Transverse colon (tissue), 4 donors: Measurements from ENCODE around the gene CACNA1B. TPM values are rescaled to one million over a fixed set of nuclear protein-coding genes. Genes with fewer than 3 reads are reported as not detected.

Experiments
- DNase-seq: peaks from one replicate; pipeline ENCODE4 v3.0.0-alpha.2; 2019
- H3K27ac ChIP-seq, 4 donors: fragments of 200-600 bp; sonication (generic); 2 replicates each; pipeline ENCODE4 v1.5.1; 2016 to 2018; ENCODE audit warnings: inconsistent platforms in 4 of 4
- H3K27me3 ChIP-seq: fragments of 200-600 bp; sonication (generic); 2 replicates; pipeline ENCODE4 v1.5.1; 2017; ENCODE audit warnings: inconsistent platforms
- H3K36me3 ChIP-seq, 4 donors: fragments of 200-600 bp; sonication (generic); 2 replicates each; pipeline ENCODE4 v1.5.1; 2017 to 2019; ENCODE audit warnings: inconsistent platforms in 4 of 4
- H3K4me1 ChIP-seq, 4 donors: fragments of 200-600 bp; sonication (generic); 2 replicates each; pipeline ENCODE4 v1.5.1; 2017 to 2020; ENCODE audit warnings: inconsistent platforms in 4 of 4
- H3K4me3 ChIP-seq, 4 donors: fragments of 200-600 bp; sonication (generic); 1 replicate in 1 of 4; 2 replicates in 3 of 4; pipeline versions ENCODE4 v1.5.1 to v1.6.1; 2017 to 2019; ENCODE audit warnings: inconsistent platforms in 4 of 4
- H3K9me3 ChIP-seq, 2 donors: fragments of 200-600 bp; sonication (generic); 2 replicates each; pipeline ENCODE4 v1.5.1; 2017 to 2019; ENCODE audit warnings: inconsistent platforms in 2 of 2
- CTCF ChIP-seq, 5 experiments: fragments of 200-600 bp in 3 of 5; fragments of 450-650 bp in 2 of 5; sonication (generic) in 3 of 5; IDR thresholded peaks; 1 replicate in 2 of 5; 2 replicates in 3 of 5; pipeline ENCODE4 v1.5.1; 2016 to 2017; ENCODE audit warnings: antibody characterized with exemption in 5 of 5, inconsistent platforms in 3 of 5, mild to moderate bottlenecking in 2 of 5, moderate library complexity in 1 of 5
- EP300 ChIP-seq: sonication (generic); formaldehyde crosslinking; IDR thresholded peaks from one replicate; pipeline ENCODE4 v1.6.1; 2017; ENCODE audit warnings: antibody characterized with exemption, low read depth
- POLR2A ChIP-seq: fragments of 450-650 bp; IDR thresholded peaks from one replicate; pipeline ENCODE4 v1.6.1; 2016; ENCODE audit warnings: antibody characterized with exemption, mild to moderate bottlenecking, moderate library complexity
- POLR2AphosphoS5 ChIP-seq, 3 donors: sonication (generic); formaldehyde crosslinking; IDR thresholded peaks; one replicate each; pipeline ENCODE4 v1.6.1; 2016; ENCODE audit warnings: antibody characterized with exemption in 3 of 3
- WGBS, 2 donors: methylation state at CpG; one replicate each; pipeline ENCODE4 v1.1.5; 2018; ENCODE audit warnings: low coverage in 1 of 2; 5-methylcytosine and 5-hydroxymethylcytosine counted together
- in situ Hi-C, 4 donors: fragments of 200-750 bp; cut with MboI; loops; one replicate each; pipeline versions ENCODE4 v1.15.0 to v1.15.1; 2017; ENCODE audit warnings: low sequenced_read_pairs in 3 of 4, low pct_ligation_motif_present in 1 of 4, low pct_unique_long_range_greater_than_20kb in 1 of 4
- intact Hi-C: fragments of 100-400 bp; cut with DNase I; formaldehyde crosslinking; loops from one replicate; pipeline ENCODE4 v1.15.1; 2023; ENCODE audit warnings: low total_unique reads
- total RNA-seq, 4 donors: library from RNA; depleted of rRNA; stranded (reverse); fragments of >200 nt; gene quantifications; one replicate each; pipeline ENCODE4 v1.1.0, GENCODE V29; 2016

CACNA1B gene
- total RNA-seq, 4 donors from 2014 or later: 0.27 to 0.40 (median 0.35) TPM

GRCh38 chr9:138053321-138053868 lies 175.8 kb downstream of the CACNA1B start:
- H3K27ac ChIP-seq: no peak overlapping the region
- 54 to 59% methylated on average over 4 to 7 of the region's 7 CpGs for WGBS, 2 donors
- H3K27me3 ChIP-seq: peaks cover 8% of the 10 kb centered on the region
- H3K9me3 ChIP-seq: no peaks in the 10 kb centered on the region
- no peak overlapping the region for H3K4me3 ChIP-seq
- intact Hi-C loops: no loop called here
- in situ Hi-C loops: no loop called here
- no peak for TF ChIP-seq POLR2AphosphoS5 (IDR thresholded peaks at IDR 0.05)
- TF ChIP-seq POLR2A: no peak
- no peak for TF ChIP-seq EP300
- TF ChIP-seq CTCF (IDR thresholded peaks at IDR 0.05): no peak
- no peaks in the 10 kb centered on the region for H3K36me3 ChIP-seq
- DNase-seq: no peak
- no peaks in the 10 kb centered on the region for H3K4me1 ChIP-seq

- DNase-seq: no peak
- TF ChIP-seq EP300 (no peak), POLR2A (no peak), CTCF (IDR thresholded peaks at IDR 0.05) (no peak), POLR2AphosphoS5 (IDR thresholded peaks at IDR 0.05) (no peak)
- Histone ChIP-seq H3K4me1 (no peaks in the 10 kb centered on the region), H3K4me3 (no peak overlapping the region), H3K36me3 (no peaks in the 10 kb centered on the region), H3K27ac (no peak overlapping the region), H3K27me3 (peaks cover 8% of the 10 kb centered on the region), H3K9me3 (no peaks in the 10 kb centered on the region)
- in situ Hi-C loops: no loop called here
- intact Hi-C loops: no loop called here
- WGBS, 2 donors: 54 to 73% methylated on average over 3 to 16 of the region's 16 CpGs
Observed at GRCh38 chr9:138053996-138054752, 176.6 kb downstream of the CACNA1B start.

- H3K9me3 ChIP-seq: no peaks in the 10 kb centered on the region
- intact Hi-C loops: no loop called here
- no peak for DNase-seq
- H3K27me3 ChIP-seq: no peaks in the 10 kb centered on the region
- in situ Hi-C loops: no loop called here
- H3K27ac ChIP-seq: no peak overlapping the region
- no peak overlapping the region for H3K4me3 ChIP-seq
- WGBS, 2 donors: 58% methylated on average over 8 of the region's 8 CpGs; no CpG with 5 or more reads in 1 of the 2 donors
- no peaks in the 10 kb centered on the region for H3K36me3 ChIP-seq
- no peak for TF ChIP-seq POLR2A
- no peak for TF ChIP-seq CTCF (IDR thresholded peaks at IDR 0.05)
- TF ChIP-seq POLR2AphosphoS5 (IDR thresholded peaks at IDR 0.05): no peak
- no peaks in the 10 kb centered on the region for H3K4me1 ChIP-seq
Observed at GRCh38 chr9:138057726-138058125, 180.1 kb downstream of the CACNA1B start.

GRCh38 chr9:138058181-138058580 lies 180.6 kb downstream of the CACNA1B start:
- intact Hi-C loops: no loop called here
- TF ChIP-seq POLR2AphosphoS5 (IDR thresholded peaks at IDR 0.05): no peak
- no peak for TF ChIP-seq CTCF (IDR thresholded peaks at IDR 0.05)
- TF ChIP-seq POLR2A: no peak
- no peak for TF ChIP-seq EP300
- H3K27ac ChIP-seq: no peak overlapping the region
- H3K4me3 ChIP-seq: no peak overlapping the region
- no peak for DNase-seq
- H3K4me1 ChIP-seq: no peaks in the 10 kb centered on the region
- H3K9me3 ChIP-seq: no peaks in the 10 kb centered on the region
- H3K36me3 ChIP-seq: no peaks in the 10 kb centered on the region
- WGBS, 2 donors: 76% methylated on average over 9 of the region's 9 CpGs; no CpG with 5 or more reads in 1 of the 2 donors
- no peaks in the 10 kb centered on the region for H3K27me3 ChIP-seq
- in situ Hi-C loops: no loop called here
